ENCODE measurements around the gene GALK2.

Gene GALK2

GRCh38 chr15:49232236-49232806, 62.3 kb downstream of the GALK2 start:
- peaks cover 5% of the 10 kb centered on the region for H3K4me1 ChIP-seq (ENCODE audit: insufficient read depth, low read length, severe bottlenecking)
- H3F3A ChIP-seq (ENCODE audit: insufficient read depth, low read length) = no peaks in the 10 kb centered on the region
- no peak overlapping the region for H3K4me3 ChIP-seq (ENCODE audit: low read depth, low read length, poor library complexity, severe bottlenecking)
- H3K27ac ChIP-seq (ENCODE audit: low read depth, low read length, poor library complexity, severe bottlenecking) = no peak overlapping the region
- H3K9me3 ChIP-seq (ENCODE audit: low read length) = 0 out of 2 replicates have a peak, but pooled peaks cover 3% of the 10 kb centered on the region
- H3K4me2 ChIP-seq (ENCODE audit: low read length) = no peak overlapping the region
- H3K9ac ChIP-seq (ENCODE audit: low read length) = no peak overlapping the region
- TF ChIP-seq EZH2 (IDR thresholded peaks at IDR 0.05; ENCODE audit: borderline replicate concordance, low read length) = no peak
- TF ChIP-seq CTCF (IDR thresholded peaks at IDR 0.05; ENCODE audit: low read length) = no peak
- no peak overlapping the region for H2AFZ ChIP-seq (ENCODE audit: low read length)
- no peaks in the 10 kb centered on the region for H3K27me3 ChIP-seq (ENCODE audit: insufficient read depth, low read length)
- H3K79me2 ChIP-seq (ENCODE audit: insufficient read depth, low read length) = no peaks in the 10 kb centered on the region
- no peaks in the 10 kb centered on the region for H3K9me2 ChIP-seq (ENCODE audit: low read depth, low read length)
- H4K20me1 ChIP-seq (ENCODE audit: insufficient read depth, low read length) = no peaks in the 10 kb centered on the region
- H3K36me3 ChIP-seq (ENCODE audit: insufficient read depth, low read length) = peaks cover 9% of the 10 kb centered on the region

- peak overlapping the region; percentile 58 for H3K27ac ChIP-seq (ENCODE audit: low read depth, low read length, poor library complexity, severe bottlenecking)
- no peak overlapping the region for H3K9ac ChIP-seq (ENCODE audit: low read length)
- H3K4me3 ChIP-seq (ENCODE audit: low read depth, low read length, poor library complexity, severe bottlenecking) = no peak overlapping the region
- peaks cover 4% of the 10 kb centered on the region for H3K36me3 ChIP-seq (ENCODE audit: insufficient read depth, low read length)
- H4K20me1 ChIP-seq (ENCODE audit: insufficient read depth, low read length) = no peaks in the 10 kb centered on the region
- no peaks in the 10 kb centered on the region for H3K27me3 ChIP-seq (ENCODE audit: insufficient read depth, low read length)
- no peaks in the 10 kb centered on the region for H3K79me2 ChIP-seq (ENCODE audit: insufficient read depth, low read length)
- H3K4me1 ChIP-seq (ENCODE audit: insufficient read depth, low read length, severe bottlenecking) = peaks cover 5% of the 10 kb centered on the region
- no peaks in the 10 kb centered on the region for H3K9me2 ChIP-seq (ENCODE audit: low read depth, low read length)
- no peaks in the 10 kb centered on the region for H3F3A ChIP-seq (ENCODE audit: insufficient read depth, low read length)
- no peak overlapping the region for H3K4me2 ChIP-seq (ENCODE audit: low read length)
- no peak overlapping the region for H2AFZ ChIP-seq (ENCODE audit: low read length)
- TF ChIP-seq EZH2 (IDR thresholded peaks at IDR 0.05; ENCODE audit: borderline replicate concordance, low read length) (no peak), CTCF (IDR thresholded peaks at IDR 0.05; ENCODE audit: low read length) (peak; percentile 81)
- H3K9me3 ChIP-seq (ENCODE audit: low read length) = no peaks in the 10 kb centered on the region
Measured at GRCh38 chr15:49235446-49236124, 65.5 kb downstream of the GALK2 start.

- Histone ChIP-seq H3K4me2 (ENCODE audit: low read length) (no peak overlapping the region), H2AFZ (ENCODE audit: low read length) (no peak overlapping the region), H3K79me2 (ENCODE audit: insufficient read depth, low read length) (no peaks in the 10 kb centered on the region), H3K27me3 (ENCODE audit: insufficient read depth, low read length) (no peaks in the 10 kb centered on the region), H3K27ac (ENCODE audit: low read depth, low read length, poor library complexity, severe bottlenecking) (no peak overlapping the region), H3K4me3 (ENCODE audit: low read depth, low read length, poor library complexity, severe bottlenecking) (no peak overlapping the region), H3K36me3 (ENCODE audit: insufficient read depth, low read length) (no peaks in the 10 kb centered on the region; the same call in 1 of the 2 replicates), H3K4me1 (ENCODE audit: insufficient read depth, low read length, severe bottlenecking) (peaks cover 5% of the 10 kb centered on the region), H4K20me1 (ENCODE audit: insufficient read depth, low read length) (no peaks in the 10 kb centered on the region), H3F3A (ENCODE audit: insufficient read depth, low read length) (no peaks in the 10 kb centered on the region), H3K9me2 (ENCODE audit: low read depth, low read length) (no peaks in the 10 kb centered on the region), H3K9ac (ENCODE audit: low read length) (no peak overlapping the region), H3K9me3 (ENCODE audit: low read length) (no peaks in the 10 kb centered on the region)
- no peak for TF ChIP-seq EZH2 (IDR thresholded peaks at IDR 0.05; ENCODE audit: borderline replicate concordance, low read length)
- TF ChIP-seq CTCF (IDR thresholded peaks at IDR 0.05; ENCODE audit: low read length) = no peak
Measured at GRCh38 chr15:49236869-49237268, 66.8 kb downstream of the GALK2 start.

All from OCI-LY1 (cell line).